ENCODE data around the gene GAS6.
A peak's percentile ranks its signal among the peaks of the same experiment; 100 is the strongest.
"Not testable (repeated sequence)": the region's sequence is repeated elsewhere in the genome, so short reads cannot be mapped to it uniquely, and the experiment has no call there.

The GAS6 gene

GRCh38 chr13:113796964-113797676 lies 66.8 kb downstream of the GAS6 start:
- no peak for FAIRE-seq
- no peak for DNase-seq (ENCODE audit: insufficient read length, low spot score)

- peak; percentile 92 for FAIRE-seq
- no peak for DNase-seq (ENCODE audit: insufficient read length, low spot score)
Observed at GRCh38 chr13:113796211-113796963, 67.5 kb downstream of the GAS6 start.

DNA sequence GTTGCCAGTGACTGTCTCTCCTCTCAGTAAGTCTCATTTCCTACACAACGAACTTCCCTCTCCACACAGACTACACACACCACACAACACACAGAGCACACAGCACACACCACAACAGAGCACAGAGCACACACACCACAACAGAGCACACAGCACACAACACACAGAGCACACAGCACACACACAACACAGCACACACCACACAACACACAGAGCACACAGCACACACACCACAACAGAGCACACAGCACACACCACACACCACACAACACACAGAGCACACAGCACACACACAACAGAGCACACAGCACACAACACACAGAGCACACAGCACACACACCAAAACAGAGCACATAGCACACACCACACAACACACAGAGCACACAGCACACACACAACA lies 68.5 kb downstream of the GAS6 start:
- not testable (repeated sequence) for DNase-seq (ENCODE audit: insufficient read length, low spot score)
- peak; percentile 98 for FAIRE-seq

GRCh38 chr13:113794764-113795173 lies 69.1 kb downstream of the GAS6 start:
- no peak for FAIRE-seq
- DNase-seq (ENCODE audit: insufficient read length, low spot score) = no peak

DNA sequence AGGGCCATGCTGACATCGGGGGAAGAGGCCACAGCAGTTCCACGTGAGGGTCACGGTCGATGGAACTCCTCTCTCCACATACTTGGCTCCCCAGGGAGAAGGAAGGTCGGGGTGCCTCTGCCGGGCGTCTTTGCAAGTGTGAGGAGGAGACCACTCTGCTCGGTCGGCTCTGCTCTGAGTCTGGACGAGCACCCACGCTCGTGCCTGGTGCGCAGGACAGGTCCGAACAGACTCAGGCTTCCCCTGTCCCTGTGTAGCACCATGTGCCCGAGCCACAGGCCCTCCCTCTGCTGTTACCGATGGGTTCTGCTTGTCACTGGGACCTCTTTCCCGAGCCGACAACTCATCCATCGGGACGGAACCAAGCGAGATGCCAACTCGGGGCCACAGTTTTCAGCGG lies 69.8 kb downstream of the GAS6 start:
- DNase-seq (ENCODE audit: insufficient read length, low spot score) = no peak
- FAIRE-seq = no peak

- DNase-seq (ENCODE audit: insufficient read length, low spot score) (no peak), FAIRE-seq (no peak)
Observed at GRCh38 chr13:113793718-113794085, 70.2 kb downstream of the GAS6 start.

GRCh38 chr13:113792886-113793717 lies 70.8 kb downstream of the GAS6 start:
- DNase-seq (ENCODE audit: insufficient read length, low spot score) (no peak), FAIRE-seq (no peak)

DNA sequence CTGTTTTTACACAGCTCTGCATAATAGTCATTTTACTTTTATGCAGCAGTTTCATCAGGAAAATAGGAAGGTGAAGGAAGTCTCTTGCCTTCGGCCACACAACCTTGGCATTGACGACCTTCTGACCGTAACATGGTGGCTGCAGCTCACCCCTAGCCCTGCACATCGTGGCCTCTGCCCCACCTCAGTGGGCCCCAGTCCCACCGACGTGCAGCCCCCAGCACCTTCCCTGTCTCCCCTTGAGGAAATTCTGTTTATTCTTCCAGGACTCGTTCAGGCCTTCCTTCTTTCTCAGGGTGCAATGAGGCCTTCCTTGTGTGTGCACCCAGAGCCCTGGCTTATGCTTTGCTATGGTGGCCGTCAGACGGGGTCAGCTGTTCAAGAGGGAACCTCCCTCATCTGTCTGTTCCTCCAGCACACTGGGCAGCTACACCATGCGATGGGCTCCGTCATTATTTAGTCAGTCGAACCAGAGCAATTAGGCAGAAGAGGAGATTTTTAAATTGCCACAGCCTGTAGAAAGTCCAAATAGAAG lies 71.6 kb downstream of the GAS6 start:
- FAIRE-seq (no peak), DNase-seq (ENCODE audit: insufficient read length, low spot score) (no peak)

- DNase-seq (ENCODE audit: insufficient read length, low spot score) = no peak
- no peak for FAIRE-seq
Observed at GRCh38 chr13:113791761-113792160, 72.1 kb downstream of the GAS6 start.

DNA sequence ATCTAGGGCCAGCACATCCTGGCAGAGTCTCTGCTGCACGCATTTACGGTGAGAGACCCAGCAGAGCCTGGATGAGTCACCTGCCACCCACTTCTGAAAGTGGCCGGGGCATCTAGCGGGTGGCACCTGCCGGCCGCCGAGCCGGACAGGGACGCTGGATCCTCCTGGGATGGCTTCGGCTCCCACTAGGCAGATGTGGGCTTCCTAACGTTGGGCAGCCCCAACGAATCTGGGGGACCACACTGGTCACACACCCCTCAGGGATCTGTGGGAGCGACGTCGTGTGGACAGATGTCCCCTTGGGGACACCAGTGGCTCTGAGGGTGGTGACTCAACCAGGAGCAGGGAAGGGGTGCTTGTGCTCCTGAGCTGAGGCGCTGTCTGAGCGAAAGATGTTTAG lies 72.7 kb downstream of the GAS6 start:
- no peak for FAIRE-seq

DNA sequence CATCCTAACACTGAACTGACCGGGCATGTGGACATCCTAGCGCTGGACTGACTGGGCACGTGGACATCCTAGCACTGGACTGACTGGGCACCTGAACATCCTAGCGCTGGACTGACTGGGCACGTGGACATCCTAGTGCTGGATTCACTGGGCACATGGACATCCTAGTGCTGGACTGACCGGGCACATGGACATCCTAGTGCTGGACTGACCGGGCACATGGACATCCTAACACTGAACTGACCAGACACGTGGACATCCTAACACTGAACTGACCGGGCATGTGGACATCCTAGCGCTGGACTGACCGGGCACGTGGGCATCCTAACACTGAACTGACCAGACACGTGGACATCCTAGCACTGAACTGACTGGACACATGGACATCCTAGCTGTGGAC lies 73.9 kb downstream of the GAS6 start:
- not testable (repeated sequence) for DNase-seq (ENCODE audit: insufficient read length, low spot score); FAIRE-seq

More for the DNA sequence above, 72.7 kb downstream of the GAS6 start:
- no peak for DNase-seq (ENCODE audit: insufficient read length, low spot score)

GRCh38 chr13:113789167-113789566 lies 74.7 kb downstream of the GAS6 start:
- DNase-seq (ENCODE audit: insufficient read length, low spot score) (no peak), FAIRE-seq (no peak)

GRCh38 chr13:113788413-113789135 lies 75.3 kb downstream of the GAS6 start:
- FAIRE-seq (no peak), DNase-seq (ENCODE audit: insufficient read length, low spot score) (no peak)

DNA sequence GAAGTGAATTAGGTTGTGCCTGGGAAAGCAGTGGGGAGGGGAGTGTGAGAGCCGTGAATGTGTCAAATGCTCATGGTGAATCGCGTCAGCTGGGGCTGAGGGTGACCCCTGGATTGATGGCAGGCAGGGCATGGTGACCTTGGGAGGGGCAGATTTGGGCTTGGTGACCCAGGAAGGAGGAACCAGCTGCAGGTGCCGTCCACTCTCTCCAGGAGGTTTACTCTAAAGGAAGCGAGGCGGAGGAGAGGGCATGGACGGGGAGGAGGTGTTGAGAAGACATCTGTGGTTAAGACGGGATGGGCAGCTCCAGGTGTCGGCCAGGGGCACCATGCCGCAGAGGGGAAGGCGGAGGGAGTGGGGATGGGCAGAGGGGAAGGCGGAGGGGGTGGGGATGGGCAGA lies 76.2 kb downstream of the GAS6 start:
- FAIRE-seq (no peak), DNase-seq (ENCODE audit: insufficient read length, low spot score) (no peak)

- peak; percentile 29 for DNase-seq (ENCODE audit: insufficient read length, low spot score)
- FAIRE-seq = peak; percentile 98
Observed at GRCh38 chr13:113786262-113786841, 77.5 kb downstream of the GAS6 start.

DNA sequence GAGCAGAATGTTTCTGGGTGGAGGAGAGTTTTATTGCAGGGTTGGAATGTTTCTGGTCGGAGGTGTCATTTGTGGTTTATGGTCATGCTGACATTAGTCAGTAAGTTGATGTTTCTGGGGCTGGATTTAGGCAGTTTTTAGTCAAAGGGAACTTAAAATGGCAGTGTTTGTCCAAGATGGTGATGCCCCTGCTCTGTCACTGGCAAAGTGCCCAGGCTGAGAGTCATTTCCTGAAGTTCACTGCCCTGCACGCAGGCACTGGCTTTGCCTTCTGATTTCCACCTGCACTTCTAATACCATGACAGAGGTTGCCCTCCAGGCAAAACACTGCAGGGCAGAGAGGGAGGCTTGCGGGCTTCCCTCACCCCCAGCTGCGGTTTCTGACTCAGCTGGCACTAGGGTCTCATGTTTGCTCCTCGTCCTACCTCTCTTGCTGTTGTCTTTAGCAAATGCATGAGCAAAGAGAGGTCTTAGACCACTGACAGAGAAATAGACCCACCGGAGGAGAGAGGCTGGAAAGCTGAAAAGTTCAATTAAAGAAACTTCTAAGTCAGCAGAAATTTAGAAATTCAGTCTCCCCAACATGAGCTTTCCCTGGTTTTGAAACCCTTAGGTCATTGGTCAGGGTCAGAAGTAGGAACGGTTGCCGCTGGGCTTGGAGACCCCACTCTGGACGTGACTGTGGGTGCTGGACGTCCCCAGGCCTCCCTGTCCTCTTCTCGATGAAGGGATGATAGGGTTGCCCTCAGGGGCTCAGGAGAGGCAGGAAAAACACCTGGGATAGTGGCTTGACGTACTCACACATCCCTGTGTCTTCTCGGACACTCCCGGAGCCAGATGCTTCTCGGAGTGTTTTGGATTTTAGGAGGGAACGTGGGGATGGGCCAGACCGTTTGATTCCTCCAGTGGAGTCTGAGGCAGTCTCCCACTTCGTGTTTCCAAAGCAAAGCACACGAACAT lies 78.5 kb downstream of the GAS6 start:
- no peak for FAIRE-seq
- DNase-seq (ENCODE audit: insufficient read length, low spot score) = peak; percentile 64

GRCh38 chr13:113784645-113785024 lies 79.2 kb downstream of the GAS6 start:
- FAIRE-seq (no peak), DNase-seq (ENCODE audit: insufficient read length, low spot score) (no peak)

DNA sequence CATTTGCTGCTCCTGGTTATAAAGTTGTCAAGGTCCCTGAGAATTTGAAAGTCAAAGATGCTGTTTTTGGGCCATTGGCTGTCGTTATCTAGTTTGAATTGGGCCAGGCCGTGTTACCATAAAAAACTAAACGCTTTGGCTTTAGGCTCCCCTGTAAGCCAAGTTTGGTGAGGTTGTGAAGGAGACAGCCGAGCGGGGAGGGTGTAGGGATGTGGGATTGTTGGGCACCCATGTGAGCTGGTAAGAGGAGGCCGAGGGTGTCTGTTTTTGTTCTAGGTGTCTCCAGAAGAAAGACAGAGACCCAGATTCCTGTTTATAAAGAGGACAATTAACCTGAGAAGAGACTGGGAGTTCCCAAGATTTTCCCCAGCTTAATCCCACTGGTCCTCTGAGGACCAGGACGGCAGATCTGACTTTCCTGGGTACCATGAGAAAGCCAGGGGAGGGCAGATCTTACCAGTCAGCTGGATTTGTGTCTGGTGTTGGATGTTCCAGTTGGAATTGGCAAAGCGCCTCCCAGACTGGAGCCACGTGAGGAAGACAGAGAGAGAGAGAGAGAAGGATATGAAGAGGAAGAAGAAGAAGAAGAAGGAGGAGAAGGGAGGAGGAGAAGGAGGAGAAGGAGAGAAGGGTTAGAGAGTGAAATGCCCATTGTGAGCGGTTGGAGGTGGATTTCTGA lies 79.8 kb downstream of the GAS6 start:
- no peak for FAIRE-seq
- no peak for DNase-seq (ENCODE audit: insufficient read length, low spot score)

All from HTR-8/SVneo (cell line).